KMS-11 (cell line): ENCODE results near the gene CYBB.
A peak's percentile ranks its signal among the peaks of the same experiment; 100 is the strongest.

Experiments used
- H2AFZ ChIP-seq: fragments of 200-600 bp; sonication (generic); 2 replicates; pipeline ENCODE4 v1.6.1; 2016; ENCODE audit warnings: antibody characterized with exemption, mixed run types, low read depth
- H3K27ac ChIP-seq: fragments of 200-600 bp; sonication (generic); 2 replicates; pipeline ENCODE4 v1.6.1; 2016; ENCODE audit warnings: mild to moderate bottlenecking, mixed run types
- H3K27me3 ChIP-seq: fragments of 200-600 bp; sonication (generic); 2 replicates; pipeline ENCODE4 v1.6.1; 2017; ENCODE audit warnings: mild to moderate bottlenecking, low read depth, mixed run types, moderate library complexity; ENCODE audit not compliant: insufficient read depth
- H3K36me3 ChIP-seq: fragments of 200-600 bp; sonication (generic); 2 replicates; pipeline ENCODE4 v1.6.1; 2017; ENCODE audit warnings: mild to moderate bottlenecking, mixed run types; ENCODE audit not compliant: insufficient read depth
- H3K4me1 ChIP-seq: fragments of 200-600 bp; sonication (generic); 2 replicates; pipeline ENCODE4 v1.6.1; 2016; ENCODE audit warnings: mild to moderate bottlenecking, low read depth, mixed run types; ENCODE audit not compliant: poor library complexity, severe bottlenecking
- H3K4me2 ChIP-seq: fragments of 200-600 bp; sonication (generic); 2 replicates; pipeline ENCODE4 v1.7.0; 2016; ENCODE audit warnings: mild to moderate bottlenecking, mixed run types
- H3K4me3 ChIP-seq: fragments of 200-600 bp; sonication (generic); IDR thresholded peaks from 2 replicates; pipeline ENCODE4 v1.6.1; 2017; ENCODE audit warnings: low read depth, low read length, mixed read lengths; ENCODE audit not compliant: insufficient read depth
- H3K79me2 ChIP-seq: fragments of 200-600 bp; sonication (generic); 2 replicates; pipeline ENCODE4 v1.6.1; 2016; ENCODE audit warnings: low read depth, mixed run types; ENCODE audit not compliant: insufficient read depth
- H3K9ac ChIP-seq: fragments of 200-600 bp; sonication (generic); 2 replicates; pipeline ENCODE4 v1.6.1; 2016; ENCODE audit warnings: mild to moderate bottlenecking, mixed run types
- H4K20me1 ChIP-seq: fragments of 200-600 bp; sonication (generic); 2 replicates; pipeline ENCODE4 v1.6.1; 2016; ENCODE audit warnings: mild to moderate bottlenecking, mixed run types; ENCODE audit not compliant: insufficient read depth
- TF ChIP-seq, protein P1 (sequence below): fragments of 200-600 bp; sonication (generic); conservative IDR thresholded peaks from 2 replicates; pipeline ENCODE4 v1.6.1; 2017; ENCODE audit warnings: low read depth, mild to moderate bottlenecking, antibody characterized with exemption, low read length, moderate library complexity, mixed read lengths

The CYBB gene

GRCh38 chrX:37825215-37825842, 45.5 kb downstream of the CYBB start:
- no peaks in the 10 kb centered on the region for H3K4me1 ChIP-seq
- no peak overlapping the region for H3K4me2 ChIP-seq
- H4K20me1 ChIP-seq: no peaks in the 10 kb centered on the region
- no peaks in the 10 kb centered on the region for H3K27me3 ChIP-seq
- H3K4me3 ChIP-seq: no peak overlapping the region
- no peaks in the 10 kb centered on the region for H3K79me2 ChIP-seq
- TF ChIP-seq, protein P1, sequence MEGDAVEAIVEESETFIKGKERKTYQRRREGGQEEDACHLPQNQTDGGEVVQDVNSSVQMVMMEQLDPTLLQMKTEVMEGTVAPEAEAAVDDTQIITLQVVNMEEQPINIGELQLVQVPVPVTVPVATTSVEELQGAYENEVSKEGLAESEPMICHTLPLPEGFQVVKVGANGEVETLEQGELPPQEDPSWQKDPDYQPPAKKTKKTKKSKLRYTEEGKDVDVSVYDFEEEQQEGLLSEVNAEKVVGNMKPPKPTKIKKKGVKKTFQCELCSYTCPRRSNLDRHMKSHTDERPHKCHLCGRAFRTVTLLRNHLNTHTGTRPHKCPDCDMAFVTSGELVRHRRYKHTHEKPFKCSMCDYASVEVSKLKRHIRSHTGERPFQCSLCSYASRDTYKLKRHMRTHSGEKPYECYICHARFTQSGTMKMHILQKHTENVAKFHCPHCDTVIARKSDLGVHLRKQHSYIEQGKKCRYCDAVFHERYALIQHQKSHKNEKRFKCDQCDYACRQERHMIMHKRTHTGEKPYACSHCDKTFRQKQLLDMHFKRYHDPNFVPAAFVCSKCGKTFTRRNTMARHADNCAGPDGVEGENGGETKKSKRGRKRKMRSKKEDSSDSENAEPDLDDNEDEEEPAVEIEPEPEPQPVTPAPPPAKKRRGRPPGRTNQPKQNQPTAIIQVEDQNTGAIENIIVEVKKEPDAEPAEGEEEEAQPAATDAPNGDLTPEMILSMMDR: peak; percentile 86
- no peaks in the 10 kb centered on the region for H3K36me3 ChIP-seq
- H3K27ac ChIP-seq: no peak overlapping the region
- no peak overlapping the region for H3K9ac ChIP-seq
- no peak overlapping the region for H2AFZ ChIP-seq

DNA sequence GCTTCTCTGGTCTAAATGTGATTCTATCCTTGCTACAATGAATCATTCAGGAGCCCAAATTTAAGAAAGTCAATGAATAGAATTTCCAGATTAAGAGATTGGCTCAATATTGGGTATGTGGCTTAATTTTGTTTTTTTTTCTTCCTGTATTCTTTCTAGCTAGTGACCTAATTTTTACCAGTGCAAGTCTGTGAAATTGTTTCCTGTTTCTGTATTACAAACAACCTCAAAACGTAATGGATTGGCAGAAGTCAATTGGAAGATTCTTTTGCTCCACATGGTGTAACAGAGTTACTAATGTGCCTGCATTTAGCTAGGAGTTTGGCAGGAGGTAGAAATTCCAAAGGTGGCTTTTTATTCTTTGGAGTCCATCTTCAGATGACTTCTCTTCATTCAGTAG, 49.9 kb downstream of the CYBB start:
- H3K79me2 ChIP-seq: no peaks in the 10 kb centered on the region
- H2AFZ ChIP-seq: no peak overlapping the region
- H3K9ac ChIP-seq: no peak overlapping the region
- no peaks in the 10 kb centered on the region for H3K4me1 ChIP-seq
- H4K20me1 ChIP-seq: no peaks in the 10 kb centered on the region
- H3K27me3 ChIP-seq: no peaks in the 10 kb centered on the region
- no peak overlapping the region for H3K4me2 ChIP-seq
- TF ChIP-seq, protein P1: no peak
- H3K36me3 ChIP-seq: no peaks in the 10 kb centered on the region
- no peak overlapping the region for H3K27ac ChIP-seq
- H3K4me3 ChIP-seq: no peak overlapping the region

DNA sequence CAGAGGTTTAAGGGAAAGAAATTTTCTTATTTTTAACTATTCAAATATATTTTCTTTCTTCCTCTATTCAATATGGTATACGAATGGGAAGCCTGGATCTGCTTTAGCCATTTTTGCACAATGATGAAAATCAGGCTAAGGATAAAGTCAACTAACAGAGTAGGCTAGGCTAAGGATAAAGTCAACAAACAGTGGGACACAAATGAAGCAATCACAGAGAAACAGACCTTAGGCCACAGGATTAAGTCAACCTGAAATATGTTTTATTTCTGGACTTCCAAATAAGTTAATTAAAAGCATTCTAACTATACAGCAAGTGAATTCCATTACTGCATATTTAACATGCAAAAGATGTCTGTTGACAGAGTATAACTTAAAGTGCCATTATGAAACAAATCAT, 50.5 kb downstream of the CYBB start:
- H3K79me2 ChIP-seq: no peaks in the 10 kb centered on the region
- no peaks in the 10 kb centered on the region for H4K20me1 ChIP-seq
- H3K27ac ChIP-seq: no peak overlapping the region
- no peaks in the 10 kb centered on the region for H3K27me3 ChIP-seq
- H3K4me1 ChIP-seq: no peaks in the 10 kb centered on the region
- H3K9ac ChIP-seq: no peak overlapping the region
- TF ChIP-seq, protein P1: no peak
- no peak overlapping the region for H3K4me3 ChIP-seq
- H3K36me3 ChIP-seq: no peaks in the 10 kb centered on the region
- no peak overlapping the region for H2AFZ ChIP-seq
- no peak overlapping the region for H3K4me2 ChIP-seq

- Histone ChIP-seq H4K20me1 (no peaks in the 10 kb centered on the region), H3K4me1 (no peaks in the 10 kb centered on the region), H3K79me2 (no peaks in the 10 kb centered on the region), H3K9ac (no peak overlapping the region), H3K4me3 (no peak overlapping the region), H2AFZ (no peak overlapping the region), H3K4me2 (no peak overlapping the region), H3K36me3 (no peaks in the 10 kb centered on the region), H3K27me3 (no peaks in the 10 kb centered on the region), H3K27ac (no peak overlapping the region)
- TF ChIP-seq, protein P1: no peak
Measured at GRCh38 chrX:37834937-37835336, 55.1 kb downstream of the CYBB start.
